Stimulated activated CD4-positive, alpha-beta T cell treated with anti-CD3 and anti-CD28 coated beads, TNF-alpha, amount 100 ng/mL, for 1 hour (primary cell): ENCODE results near the gene FBXW8.

Source experiments
- DNase-seq, 3 donors: peaks; one replicate each; pipeline ENCODE4 v3.0.0-alpha.2; 2020; ENCODE audit warnings: low read depth in 3 of 3, low spot score in 1 of 3

The FBXW8 gene

DNA sequence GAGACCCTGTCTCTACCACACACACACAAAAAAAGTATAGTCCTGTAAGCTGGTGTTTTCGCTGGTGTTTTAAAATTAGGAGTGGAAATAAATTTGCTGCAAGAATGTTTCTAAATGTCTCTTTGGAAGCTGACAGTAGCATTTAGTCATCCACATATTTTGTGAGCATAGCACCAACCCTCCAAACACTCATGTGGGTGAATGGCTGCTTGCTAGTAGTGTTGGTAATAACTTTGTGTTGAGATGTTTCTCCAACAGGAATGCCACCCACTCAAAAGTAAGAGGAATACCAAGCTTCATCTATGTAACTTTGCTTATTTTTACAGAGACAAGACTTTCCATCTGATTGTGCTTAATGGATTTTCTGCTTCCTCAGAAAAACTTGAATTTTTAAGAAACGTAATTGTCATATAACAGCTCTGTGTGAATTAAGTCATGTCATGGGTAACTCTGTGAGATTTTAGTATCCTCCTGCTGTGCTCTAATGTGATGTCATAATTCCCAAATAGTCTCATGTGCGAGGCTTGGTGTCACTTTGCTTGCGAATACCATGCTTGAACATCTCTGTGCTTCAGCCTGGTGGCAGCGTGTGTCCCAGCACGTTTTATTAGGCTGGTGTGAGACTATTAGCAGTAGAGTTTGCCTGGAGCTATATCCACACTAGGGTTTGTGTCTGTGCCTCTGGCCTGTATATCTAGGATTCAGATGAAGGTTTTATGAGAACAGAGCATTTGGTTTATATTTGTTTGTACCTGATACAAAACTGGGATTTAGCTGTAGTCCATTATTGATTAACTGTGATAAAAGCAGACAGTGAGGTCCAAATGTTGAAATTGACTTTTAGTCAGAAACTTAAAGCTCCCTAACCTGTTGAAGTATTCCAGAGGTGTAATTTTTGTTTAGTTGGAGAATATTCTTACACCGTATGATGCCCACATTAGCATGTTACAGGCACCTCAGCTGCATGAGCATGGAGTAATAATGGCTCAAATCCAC, 80.5 kb downstream of the FBXW8 start:
- DNase-seq, result no peak

DNA sequence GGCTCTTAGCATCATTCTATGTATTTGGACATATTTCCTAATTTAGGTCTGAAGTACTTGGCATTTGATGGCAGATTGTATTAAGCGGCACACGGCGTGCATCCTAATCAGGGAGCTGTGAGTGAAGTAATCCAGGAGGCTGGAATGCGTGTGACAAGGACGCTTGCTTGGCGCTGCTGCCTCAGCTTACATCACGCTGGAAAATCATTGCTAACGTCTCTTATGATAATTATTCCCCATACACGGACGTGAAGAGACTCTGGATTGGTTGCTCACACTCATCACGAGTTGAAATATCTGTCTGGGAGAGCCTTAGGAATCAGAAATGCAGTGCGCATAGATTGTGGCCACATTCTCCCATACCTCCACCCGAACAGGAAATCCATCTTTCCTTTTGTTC, 85.3 kb downstream of the FBXW8 start:
- no peak for DNase-seq

DNA sequence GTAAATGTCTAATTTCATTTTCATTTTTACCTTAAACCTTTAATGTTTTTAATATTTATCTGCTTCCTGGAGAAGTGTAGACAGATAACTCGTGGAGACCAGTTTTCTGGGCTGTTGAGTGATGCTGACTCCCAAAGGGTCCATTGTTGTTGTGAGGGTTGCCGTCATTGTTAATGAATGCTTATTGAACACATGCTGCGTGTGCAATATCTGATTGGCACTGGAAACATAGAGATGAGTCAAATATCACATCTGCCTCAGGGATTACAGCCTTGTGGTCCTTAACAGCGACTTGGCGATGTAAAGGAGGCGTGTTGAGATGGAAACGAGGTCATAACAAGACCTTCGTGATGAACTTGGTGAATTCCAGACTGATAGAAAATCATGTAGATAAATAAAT, 85.9 kb downstream of the FBXW8 start:
- DNase-seq, result no peak

DNA sequence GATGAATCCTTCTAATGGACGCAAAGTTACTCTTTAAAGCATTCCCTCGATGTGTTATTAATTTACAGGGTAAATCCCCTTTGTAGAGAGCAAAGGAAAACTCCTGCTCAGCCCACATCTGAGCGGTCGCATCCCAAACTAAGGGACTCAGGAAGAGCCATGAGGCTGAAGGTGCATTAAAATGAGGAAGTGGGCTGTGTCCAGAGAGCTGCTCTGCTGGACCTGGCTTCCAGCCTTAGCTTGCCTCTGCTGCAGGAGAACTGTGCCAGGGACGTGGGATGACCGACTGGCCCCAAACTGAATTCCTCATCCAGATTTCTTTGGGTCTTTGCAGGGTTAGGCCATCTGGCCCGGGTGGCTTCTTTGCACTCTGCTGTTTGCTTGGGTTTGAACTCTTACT, 88.3 kb downstream of the FBXW8 start:
- DNase-seq, result no peak

DNA sequence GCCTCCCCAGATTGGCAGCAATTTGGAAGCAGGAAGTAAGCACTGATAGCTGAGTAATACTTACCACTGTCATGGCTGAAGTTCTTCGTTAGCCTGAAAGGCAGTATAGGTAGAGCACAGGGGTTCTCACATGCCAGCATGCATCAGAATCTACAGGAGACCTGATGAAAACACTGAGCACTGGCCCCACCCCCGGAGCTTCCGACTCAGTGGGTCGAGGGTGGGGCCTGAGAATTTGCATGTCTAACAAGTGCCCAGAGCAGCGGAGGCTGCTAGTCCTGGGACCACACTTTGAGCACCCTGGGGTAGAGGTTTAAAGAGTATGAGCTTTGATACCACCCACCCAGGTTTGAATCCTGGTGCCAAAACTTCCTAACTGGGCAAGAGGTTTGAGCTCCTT, 89.6 kb downstream of the FBXW8 start:
- no peak for DNase-seq

DNA sequence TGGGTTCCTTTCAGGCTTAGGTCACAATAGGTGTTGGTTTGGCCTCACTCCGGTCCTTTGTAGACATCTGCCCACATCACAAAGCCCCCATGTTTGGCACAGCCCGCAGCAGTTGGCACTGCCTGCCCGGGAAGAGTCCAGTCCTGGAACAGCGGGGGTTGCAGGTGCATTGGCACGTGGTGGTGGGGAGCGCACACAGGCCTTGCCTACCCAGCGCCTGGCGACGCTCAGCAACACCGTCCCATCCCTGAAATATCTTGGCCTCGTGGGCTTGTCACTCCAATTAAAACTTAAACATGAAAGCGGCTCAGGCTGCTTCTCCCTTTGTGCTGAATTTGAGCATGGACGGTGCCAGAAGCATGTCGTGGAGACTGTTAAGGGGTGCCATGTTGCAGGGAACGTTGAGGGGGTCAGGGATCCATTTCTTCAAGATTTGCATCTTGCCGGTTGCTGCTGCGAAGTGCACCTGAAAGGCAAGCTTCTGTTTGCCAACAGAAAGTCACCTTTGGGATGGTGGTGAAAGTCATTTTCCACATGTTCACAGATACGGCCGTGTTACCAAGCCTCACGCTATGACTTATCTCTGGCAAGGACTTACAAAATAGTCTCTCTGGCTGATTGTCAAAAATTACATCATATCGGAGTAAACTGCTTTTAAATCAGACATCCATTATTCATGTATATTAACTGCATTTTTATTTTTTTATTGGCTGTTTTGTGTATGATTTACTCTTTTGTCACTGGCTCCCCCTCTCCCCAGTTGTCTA, 91.5 kb downstream of the FBXW8 start:
- no peak for DNase-seq

DNA sequence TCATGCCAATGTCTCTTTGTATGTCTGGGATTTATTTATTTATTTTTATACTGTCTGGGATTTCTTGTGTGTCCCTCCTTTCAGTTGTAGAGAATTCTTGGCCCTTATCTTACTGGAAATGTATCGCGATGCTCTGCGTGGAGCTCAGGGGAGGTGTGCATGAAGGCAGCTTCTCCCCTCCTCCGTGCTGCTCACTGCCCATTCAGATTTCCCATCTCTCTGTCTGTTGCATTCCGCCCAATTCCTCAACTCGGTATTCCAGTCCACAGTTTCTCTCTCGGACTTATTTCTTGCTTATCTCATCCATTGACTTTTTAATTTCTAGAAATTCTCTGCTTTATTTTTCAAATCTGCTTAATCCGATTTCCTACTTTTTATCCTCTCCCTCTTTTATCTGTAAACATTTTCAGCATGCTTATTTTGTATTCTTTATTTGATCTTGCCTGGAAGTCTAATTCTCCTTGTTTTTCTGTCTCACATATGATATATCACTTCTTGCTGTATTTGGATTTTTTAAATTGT, 93.2 kb downstream of the FBXW8 start:
- no peak for DNase-seq

DNA sequence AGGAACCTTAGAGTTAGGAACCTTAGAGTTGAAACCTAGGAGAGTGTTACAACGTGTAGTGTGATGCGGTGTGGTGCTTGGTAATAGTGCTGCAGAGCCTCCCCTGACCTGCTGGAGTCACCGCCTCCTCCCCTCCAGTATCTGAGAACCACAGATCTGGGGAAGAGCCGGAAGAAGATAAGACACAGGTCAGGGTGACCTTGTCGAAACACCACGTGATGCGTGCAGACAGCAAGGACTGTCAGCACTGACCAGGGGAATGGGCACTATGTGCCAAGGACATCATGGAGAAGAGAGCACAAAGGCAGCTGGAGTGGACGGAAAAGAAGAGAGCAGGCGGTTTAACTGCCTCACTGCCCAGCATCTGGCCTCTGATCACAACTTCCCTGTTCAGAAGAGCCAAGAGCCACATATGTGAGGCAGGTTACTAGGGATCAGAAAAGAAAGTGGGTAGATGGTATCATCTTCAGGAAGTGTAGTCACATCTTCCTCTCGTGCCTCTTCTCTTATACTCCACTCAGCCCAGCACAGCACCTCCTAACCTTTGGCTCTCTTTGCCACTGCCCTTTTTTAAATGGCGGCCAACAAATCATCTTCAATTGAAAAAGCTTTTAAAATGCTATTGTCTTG, 94.8 kb downstream of the FBXW8 start:
- no peak for DNase-seq

DNA sequence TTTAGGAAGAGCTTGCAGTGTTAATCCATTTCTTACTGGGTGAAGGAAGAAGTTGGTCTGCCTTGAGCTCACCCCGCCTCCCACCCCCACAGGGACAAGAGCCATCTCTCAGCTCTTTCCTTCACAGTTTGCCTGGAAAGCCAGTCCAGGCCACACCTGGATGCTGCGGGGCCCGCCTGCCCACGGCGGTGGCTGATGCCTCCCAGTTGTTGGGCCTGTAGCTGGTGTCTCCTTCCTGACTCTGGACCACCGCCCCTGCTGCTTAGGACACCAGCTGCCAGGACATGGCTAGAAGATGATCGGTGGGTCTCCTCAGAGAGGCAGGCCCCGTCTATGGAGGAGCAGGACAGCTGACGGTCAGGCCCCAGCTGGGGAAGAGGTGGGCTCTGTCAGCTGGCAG, 95.6 kb downstream of the FBXW8 start:
- no peak for DNase-seq

DNA sequence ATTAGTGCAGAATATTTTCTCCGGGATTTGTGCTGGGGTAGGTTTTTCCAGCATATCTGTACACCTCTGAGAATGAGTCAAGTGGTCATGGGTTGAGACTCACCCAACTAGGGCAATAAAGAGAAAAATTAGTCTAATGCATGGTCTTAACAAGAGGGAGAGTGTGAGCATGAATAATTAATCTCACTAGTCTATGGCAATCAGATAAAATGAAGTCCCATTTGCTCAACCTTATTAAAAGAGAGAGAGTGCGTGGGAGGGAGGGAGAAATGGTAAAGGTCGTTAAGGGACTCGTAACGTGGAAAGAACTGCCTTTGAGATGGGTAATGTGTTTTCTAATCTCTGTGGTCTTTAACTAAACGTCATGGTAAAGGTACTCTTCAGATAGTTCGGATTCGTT, 96.8 kb downstream of the FBXW8 start:
- no peak for DNase-seq

DNA sequence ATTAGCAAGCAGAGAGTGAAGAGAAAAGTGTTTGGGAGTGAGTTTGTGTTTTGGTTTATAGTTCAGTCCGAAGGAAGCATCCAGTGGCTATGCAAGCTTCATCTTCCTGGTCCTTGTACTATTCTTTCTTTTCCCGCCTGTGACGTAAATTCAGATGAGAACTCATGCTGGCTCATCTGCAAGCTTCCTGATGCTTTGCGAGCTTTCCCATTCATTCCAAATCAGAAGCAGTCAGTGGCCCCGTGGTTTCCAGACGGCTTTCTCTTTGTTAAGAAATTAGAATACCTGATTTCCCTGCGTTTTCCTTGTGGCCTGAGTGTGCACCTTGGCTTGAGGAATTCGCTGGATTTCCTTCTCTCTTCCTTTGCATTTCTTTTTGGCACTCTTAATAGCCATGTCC, 99.0 kb downstream of the FBXW8 start:
- no peak for DNase-seq

DNA sequence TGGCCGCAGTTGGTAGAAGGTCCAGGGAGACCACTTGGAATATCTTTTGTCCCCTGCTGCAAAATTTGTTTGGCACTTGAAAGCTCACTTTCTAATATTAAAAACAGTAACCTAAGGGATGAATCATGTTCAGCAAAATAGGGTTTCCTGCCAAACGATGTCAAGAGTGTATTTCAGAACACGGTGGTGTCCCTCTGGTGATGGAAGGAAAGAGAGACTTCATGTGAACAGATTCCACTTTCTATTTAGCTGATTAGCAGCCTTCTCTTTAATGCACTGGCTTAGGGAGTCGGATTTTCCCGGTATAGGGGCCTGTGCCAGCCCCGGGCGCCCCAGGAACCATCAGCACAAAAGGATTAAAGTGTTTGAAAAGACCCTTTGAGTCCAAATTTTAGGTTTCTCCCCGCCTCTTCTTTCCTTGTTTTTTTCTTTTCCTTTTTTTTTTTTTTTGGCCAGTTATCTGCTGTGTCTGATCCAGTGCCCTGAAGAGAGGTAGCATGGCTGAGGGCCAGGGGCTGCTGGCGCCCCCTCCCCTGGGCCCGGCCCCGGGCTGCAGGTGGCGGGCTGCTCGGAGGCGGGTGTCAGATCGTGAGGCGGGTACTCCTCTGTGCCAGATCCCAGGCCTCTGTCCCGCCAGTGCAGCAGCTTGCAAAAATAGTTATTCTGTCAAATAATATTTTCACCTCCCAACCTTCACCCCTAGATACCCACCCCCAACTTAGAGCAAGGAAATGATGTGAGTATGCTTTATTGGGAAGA, 100.1 kb downstream of the FBXW8 start:
- DNase-seq, result no peak

DNA sequence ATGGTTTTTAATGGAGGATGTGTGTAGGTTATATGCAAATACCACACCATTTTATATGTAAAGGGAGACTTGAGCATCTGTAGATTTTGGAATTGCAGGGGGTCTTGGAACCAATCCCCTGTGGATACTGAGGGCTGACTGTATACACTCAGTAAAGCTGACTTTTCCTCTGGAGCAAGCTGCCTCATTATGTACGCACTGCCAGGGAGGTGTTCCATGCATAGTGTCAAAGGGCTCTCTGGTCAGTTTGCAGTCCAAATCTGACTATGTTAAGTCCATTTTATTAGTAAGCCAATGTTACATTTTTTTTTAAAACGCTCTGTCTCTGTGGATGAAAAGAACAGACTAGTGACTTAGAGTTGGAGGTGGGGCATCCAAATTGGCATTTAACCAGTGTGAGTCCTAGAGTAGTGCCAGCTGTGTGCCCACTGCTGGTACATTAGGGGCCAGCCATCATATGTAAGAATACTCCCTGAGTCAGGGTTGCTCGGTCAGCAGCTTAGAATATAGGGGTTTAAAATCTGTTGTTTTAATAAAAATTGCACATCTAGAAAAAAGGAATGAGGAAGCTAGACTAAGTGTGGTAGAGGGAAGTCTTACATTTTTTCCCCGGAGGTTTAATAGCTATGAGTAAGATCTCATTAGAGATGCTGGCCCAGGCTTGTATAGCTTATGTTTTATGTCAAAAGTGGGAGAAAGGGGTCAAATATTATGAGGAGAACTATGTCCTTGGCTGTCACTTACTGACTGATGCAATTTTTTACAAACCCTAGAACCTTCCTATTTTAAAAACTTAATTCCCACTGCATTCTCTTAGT, 101.4 kb downstream of the FBXW8 start:
- no peak for DNase-seq

DNA sequence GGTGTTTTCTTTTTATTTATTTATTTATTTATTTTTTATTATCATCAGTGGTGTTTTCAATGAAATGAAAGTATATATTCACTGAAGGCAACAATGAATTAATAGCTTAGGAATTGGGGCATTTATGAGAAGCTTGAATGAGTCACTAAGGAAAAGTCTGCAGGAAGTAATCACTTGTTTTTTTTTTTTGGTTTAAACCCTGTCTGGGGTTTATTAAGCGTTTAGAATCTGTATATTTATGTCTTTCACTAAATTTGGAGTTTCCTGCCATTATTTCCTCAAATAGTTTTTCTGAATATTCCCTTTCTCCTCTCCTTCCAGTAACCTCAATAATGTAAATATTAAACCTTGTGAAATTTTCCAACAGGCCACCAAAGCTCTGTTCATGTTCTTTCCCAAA, 103.0 kb downstream of the FBXW8 start:
- DNase-seq, result no peak

DNA sequence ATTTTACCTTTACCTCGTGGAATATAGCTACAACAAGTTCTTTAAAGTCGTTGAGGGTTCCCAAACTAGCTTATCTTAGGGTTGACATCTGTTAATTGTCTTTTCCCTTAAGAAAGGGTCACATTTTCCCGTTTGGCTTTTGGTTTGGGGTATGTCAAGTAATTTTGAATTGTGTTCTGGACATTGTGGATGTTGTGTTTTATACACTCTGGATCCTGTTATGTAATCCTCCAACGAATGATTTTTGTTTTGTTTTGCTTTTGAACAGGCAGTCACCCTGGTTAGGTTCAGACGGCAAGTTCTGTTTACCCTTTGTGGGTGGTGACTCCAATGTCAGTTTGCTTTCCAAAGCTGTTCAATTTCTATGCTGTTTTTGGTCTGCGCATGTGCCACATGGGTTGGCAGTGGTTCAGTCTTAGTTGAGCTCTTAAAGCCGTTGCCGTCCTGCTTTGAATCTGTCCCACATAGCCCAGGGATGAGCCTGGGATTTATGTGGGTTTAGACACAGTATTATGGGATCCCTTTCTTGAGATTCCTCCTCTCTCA, 103.7 kb downstream of the FBXW8 start:
- DNase-seq, result no peak

DNA sequence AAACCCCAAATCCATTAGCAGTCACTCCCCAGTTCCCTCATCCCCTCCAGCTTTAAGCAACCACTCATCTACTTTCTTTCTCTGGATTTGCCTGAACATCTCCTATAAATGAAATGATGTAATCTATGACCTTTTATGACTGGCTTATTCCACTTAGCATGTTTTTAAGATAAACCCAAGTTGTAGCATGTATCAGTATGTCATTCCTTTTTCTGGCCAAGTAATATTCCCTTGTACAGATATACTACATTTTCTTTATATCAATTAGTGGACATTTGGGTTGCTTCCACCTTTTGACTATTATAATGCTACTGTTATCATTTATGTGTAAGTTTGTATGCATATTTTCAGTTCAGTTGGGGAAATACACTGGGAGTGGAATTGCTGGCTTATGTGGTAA, 105.1 kb downstream of the FBXW8 start:
- no peak for DNase-seq

DNA sequence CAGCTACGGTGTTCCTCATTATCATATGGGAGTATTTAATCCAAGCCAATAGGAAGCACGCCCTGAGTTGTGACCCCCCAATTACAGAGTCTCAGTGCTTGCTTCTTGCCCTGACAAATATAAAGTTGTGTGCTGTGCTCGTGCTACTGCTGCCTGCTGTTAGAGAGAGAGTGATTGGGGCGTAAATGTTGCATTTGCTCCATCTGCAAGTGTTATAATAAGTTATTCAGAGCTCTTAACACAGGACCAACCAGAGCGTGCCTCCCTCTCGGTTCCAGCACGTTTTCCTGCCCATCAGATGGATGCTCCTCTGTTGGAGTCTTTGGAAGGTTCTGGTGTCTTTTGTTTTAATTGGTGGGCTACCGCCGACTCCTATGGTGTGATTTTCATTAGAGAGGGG, 107.1 kb downstream of the FBXW8 start:
- DNase-seq, result no peak

DNA sequence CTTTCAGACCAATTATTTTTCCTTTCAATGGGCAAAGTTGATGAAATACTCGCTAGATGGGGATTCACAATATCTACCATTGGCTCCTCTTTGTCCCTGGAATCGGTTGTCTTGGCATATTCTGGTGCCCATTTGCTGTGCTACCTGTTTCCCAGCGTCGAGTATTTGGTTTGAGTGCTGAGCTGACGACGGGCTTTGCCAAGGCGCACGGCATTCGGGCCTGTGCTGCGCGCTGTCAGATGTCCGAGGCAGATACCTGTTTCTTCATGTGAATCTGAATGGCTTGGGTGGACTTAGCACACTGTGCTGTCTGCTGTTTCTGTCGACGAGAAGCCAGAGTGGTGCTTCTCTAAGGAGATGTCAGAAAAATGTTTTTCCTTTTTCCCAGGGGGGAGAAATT, 107.5 kb downstream of the FBXW8 start:
- no peak for DNase-seq

DNA sequence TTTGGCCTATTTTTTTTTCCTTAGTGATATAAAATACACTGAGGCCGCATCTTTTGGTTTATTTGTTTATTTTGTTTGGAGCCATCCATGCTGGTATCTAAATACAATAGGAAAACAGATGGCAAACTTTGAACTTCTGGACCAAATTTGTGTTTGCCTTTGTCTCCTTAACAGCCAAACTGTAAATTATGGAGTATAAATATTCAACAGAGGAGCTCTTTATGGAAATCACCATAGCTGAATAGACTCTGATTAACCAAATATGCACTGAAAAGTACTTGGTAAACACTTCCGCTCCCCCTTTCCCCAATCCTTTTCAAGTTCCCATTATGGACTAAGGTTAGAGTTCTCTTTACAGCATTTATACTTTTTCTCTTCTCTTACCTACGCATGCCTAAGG, 107.9 kb downstream of the FBXW8 start:
- no peak for DNase-seq

DNA sequence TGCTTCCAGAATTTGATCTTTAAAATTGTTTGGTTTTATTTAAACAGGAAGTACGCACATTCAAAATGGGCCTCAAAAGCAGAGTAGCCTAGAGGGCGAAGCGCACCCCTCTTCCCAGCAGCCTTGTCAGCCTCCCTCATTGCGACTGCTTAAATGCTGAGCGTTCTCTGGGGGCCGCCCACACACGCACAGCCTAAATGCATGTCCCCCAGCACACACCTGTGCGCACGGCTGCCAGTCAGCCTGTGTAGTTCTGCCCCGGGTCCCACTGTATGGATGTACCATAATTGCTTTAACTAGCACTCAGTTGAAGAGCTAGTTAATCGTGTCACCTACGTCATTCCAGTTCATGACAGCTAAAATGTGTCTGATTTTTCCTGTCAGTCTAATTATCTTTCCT, 109.1 kb downstream of the FBXW8 start:
- DNase-seq, result no peak
